GM10248 (cell line): Measurements from ENCODE around the gene CELSR3.

Experiments
- CTCF ChIA-PET: fragments of 300-600 bp; sonication (Branson Sonifier 250); formaldehyde crosslinking; extraction: SDS; loops from one replicate; lab custom pipeline; 2021; ENCODE audit warnings: antibody characterized with exemption; lab: Yijun Ruan, JAX
- POLR2A ChIA-PET: fragments of 350-650 bp; sonication (Branson Sonifier 250); formaldehyde crosslinking; extraction: SDS; loops from one replicate; lab custom pipeline; 2020; ENCODE audit warnings: antibody characterized with exemption; lab: Yijun Ruan, JAX
- DNase-seq: peaks from one replicate; pipeline ENCODE4 v3.0.0; 2012; ENCODE audit errors: extremely low spot score
- CTCF ChIP-seq: IDR thresholded peaks from 2 replicates; pipeline ENCODE4 v1.5.1; 2012; ENCODE audit warnings: mild to moderate bottlenecking, low read depth; ENCODE audit errors: extremely low read depth, missing control alignments, control extremely low read depth

The CELSR3 gene

GRCh38 chr3:48623851-48624547 lies 38.7 kb downstream of the CELSR3 start:
- no peak for TF ChIP-seq CTCF
- CTCF ChIA-PET: interaction anchor here (0.9 to 4.4 kb wide), 6 partner anchors 11 to 223 kb away, joined by 3 to 35 read pairs (median 4); partner anchors contain the start of genes PFKFB4, SLC26A6 and UQCRC1
- DNase-seq: no peak
- POLR2A ChIA-PET: interaction anchor here (1.2 kb wide), 1 partner anchor 12 kb away, joined by 4 read pairs; the partner anchor contains the start of gene SLC26A6

- no peak for DNase-seq
- CTCF ChIA-PET: no interaction called here
- POLR2A ChIA-PET: no interaction called here
- TF ChIP-seq CTCF: no peak
Measured at GRCh38 chr3:48621461-48621869, 41.2 kb downstream of the CELSR3 start, which contains the start of gene TMEM89. TMEM89 (minus strand) TSS chr3:48621769; CDS start chr3:48621756, 13 bp downstream.

- DNase-seq: no peak
- POLR2A ChIA-PET: no interaction called here
- CTCF ChIA-PET: interaction anchor here (1.1 to 1.2 kb wide), 3 partner anchors 9 to 17 kb away, joined by 3 to 6 read pairs (median 4); partner anchors contain the start of gene SLC26A6
- no peak for TF ChIP-seq CTCF
Measured at GRCh38 chr3:48619541-48620524, 42.9 kb downstream of the CELSR3 start.

GRCh38 chr3:48617559-48617958 lies 45.1 kb downstream of the CELSR3 start:
- TF ChIP-seq CTCF: no peak
- DNase-seq: no peak
- CTCF ChIA-PET: interaction anchor here (1.6 kb wide), 1 partner anchor 18 kb away, joined by 6 read pairs; the partner anchor contains the start of gene SLC26A6
- POLR2A ChIA-PET: no interaction called here

GRCh38 chr3:48614044-48614443 lies 48.6 kb downstream of the CELSR3 start:
- POLR2A ChIA-PET: no interaction called here
- no peak for DNase-seq
- CTCF ChIA-PET: interaction anchor here (1.0 to 1.4 kb wide), 3 partner anchors 12 to 178 kb away, joined by 4 read pairs; partner anchors contain the start of gene SLC26A6
- no peak for TF ChIP-seq CTCF

- TF ChIP-seq CTCF: no peak
- POLR2A ChIA-PET: interaction anchor here (0.7 kb wide), 1 partner anchor 10 kb away, joined by 3 read pairs; no protein-coding TSS in a partner anchor
- no peak for DNase-seq
- CTCF ChIA-PET: interaction anchor here (1.2 to 2.2 kb wide), 2 partner anchors 16 to 23 kb away, joined by 3 to 18 read pairs; partner anchors contain the start of gene SLC26A6
Measured at GRCh38 chr3:48612309-48612708, 50.4 kb downstream of the CELSR3 start.
